Peyer's patch (tissue), 4 donors: ENCODE measurements around the gene WDR75.

Source experiments
- CTCF ChIP-seq, 6 experiments: fragments of 450-650 bp in 4 of 6; fragments of 200-600 bp in 2 of 6; sonication (generic) in 1 of 6; IDR thresholded peaks; one replicate each; pipeline ENCODE4 v1.5.1; 2017 to 2019; ENCODE audit warnings: antibody characterized with exemption in 6 of 6, mild to moderate bottlenecking in 3 of 6, moderate library complexity in 1 of 6
- POLR2A ChIP-seq, 2 donors: fragments of 450-650 bp; IDR thresholded peaks; one replicate each; pipeline ENCODE4 v1.5.1; 2017; ENCODE audit warnings: antibody characterized with exemption in 2 of 2, mild to moderate bottlenecking in 2 of 2, moderate library complexity in 2 of 2

- TF ChIP-seq CTCF (IDR thresholded peaks at IDR 0.05) (no peak), POLR2A (IDR thresholded peaks at IDR 0.05) (no peak)
Observed at GRCh38 chr2:189516546-189516945, 75.3 kb downstream of the WDR75 start.
